GM20431 (cell line): ENCODE measurements around the gene MSRB3.
"Not testable (repeated sequence)": the region's sequence is repeated elsewhere in the genome, so short reads cannot be mapped to it uniquely, and the experiment has no call there.

Experiments used
- in situ Hi-C: fragments of 300-500 bp; cut with MseI, MboI; formaldehyde crosslinking; loops from one replicate; pipeline ENCODE4 v1.15.0; 2020; ENCODE audit warnings: low sequenced_read_pairs; ENCODE audit not compliant: unreplicated experiment

MSRB3 gene

DNA sequence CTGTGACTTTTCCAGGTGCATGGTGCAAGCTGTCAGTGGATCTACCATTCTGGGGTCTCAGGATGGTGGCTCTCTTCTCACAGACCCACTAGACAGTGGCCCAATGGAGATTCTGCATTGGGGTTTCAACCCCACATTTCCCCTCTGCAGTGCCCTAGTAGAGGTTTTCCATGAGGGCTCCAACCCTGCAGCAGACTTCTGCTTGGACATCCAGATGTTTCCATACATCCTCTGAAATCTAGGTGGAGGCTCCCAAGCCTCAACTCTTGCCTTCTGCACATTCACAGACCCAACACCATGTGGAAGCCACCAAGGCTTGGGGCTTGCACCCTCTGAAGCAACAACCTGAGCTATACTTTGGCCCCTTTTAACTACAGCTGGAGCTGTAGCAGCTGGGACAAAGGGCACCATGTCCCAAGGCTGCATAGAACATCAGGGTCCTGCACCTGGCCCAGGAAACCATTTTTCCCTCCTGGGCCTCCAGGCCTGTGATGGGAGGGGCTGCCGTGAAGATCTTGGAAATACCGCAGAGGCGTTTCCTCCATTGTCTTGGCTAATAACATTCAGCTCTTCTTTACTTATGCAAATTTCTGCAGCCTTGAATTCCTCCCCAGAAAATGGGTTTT, 205.5 kb downstream of the MSRB3 start:
- in situ Hi-C loops, result not testable (repeated sequence)

DNA sequence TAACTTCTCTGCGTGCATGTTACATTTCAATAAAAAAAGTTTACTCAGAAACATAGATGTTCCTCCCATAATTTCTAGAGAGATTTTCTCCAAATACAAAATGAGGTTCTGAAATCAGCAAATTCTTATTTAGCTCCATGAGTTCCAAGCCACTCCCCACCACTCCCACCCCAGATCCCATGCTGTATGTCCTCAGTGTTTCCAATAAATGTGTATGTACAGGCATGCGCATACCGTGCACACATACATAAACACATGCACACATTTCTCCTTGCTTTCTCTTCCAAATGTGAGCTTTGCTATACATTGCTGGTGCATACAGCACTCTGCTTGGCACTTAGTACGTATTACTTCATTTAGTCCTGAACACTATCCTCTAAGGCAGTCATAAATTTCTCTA, 209.7 kb downstream of the MSRB3 start:
- in situ Hi-C loops, result no loop called here

DNA sequence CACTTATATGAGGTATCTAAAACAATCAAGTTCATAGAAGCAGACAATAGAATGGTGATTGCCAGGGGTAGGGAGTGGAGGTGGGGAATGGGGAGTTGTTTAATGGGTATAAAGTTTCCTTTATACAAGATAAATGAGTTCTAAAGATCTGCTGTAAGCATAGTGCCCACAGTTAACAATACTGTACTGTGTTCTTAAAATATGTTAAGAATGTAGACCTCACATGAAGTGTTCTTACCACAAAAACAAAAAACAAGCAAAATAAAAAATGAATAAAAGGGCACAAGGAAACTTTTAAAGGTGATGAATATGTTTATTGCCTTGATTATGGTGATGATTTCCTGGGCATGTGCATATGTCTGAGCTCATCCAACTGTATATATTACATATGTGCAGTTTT, 211.8 kb downstream of the MSRB3 start:
- in situ Hi-C loops, result no loop called here

DNA sequence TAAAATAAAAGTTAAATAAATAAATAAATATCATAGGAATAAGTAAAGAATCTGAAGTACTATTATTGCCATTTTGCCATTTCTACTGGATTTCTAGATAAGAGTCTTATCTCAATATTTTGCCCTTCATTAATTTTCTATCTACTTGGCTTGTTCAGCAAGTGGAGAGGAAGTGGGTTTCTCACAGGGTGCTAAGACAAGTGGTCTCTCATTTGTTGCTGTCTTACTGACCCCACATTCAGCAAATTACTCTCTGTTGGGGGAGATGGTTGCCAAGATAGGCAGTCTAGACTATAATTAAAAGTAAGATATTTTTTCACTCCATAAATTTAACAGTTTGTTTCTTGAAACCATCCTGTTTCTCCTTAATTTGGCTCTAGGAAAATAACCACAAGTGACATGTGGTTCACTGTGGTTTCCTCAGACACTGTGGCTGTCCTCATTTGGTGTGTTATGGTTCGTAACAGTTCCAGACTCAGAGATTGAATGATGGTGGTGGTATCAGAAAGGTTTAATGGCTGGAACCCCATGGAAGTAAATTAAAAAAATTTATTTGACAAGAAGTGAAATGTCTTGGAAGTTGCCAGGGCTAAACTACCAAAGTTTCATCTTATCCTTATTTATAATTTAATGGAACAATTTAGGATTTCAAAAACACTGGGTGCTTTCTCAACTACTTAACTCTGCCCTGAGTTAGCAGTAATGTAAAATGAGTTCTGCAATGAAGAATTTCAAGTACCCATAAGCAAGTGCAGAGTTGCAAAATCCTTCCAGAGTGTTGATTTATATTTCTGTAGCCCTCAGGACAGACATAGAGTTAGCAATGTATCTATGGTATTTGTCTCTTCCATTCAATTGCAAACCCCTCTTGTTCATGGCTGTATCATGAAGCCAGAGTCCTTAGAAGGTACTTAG, 214.8 kb downstream of the MSRB3 start:
- in situ Hi-C loops, result no loop called here

DNA sequence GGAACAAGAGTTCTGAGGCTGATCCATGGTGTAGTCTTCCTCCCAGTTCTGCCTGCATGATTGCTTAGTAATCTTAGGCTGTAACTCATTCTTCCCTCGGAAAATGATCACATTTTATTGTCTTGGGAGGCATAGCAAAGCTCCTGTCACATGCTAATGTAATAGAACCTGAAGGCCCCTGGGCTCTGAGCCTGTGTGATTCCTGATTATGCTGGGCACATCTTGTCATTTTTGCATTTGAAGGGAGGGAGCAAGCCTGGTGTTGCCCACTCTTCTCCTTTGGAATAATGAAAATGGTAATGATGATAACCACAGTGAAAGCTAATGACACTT, 215.4 kb downstream of the MSRB3 start:
- in situ Hi-C loops, result no loop called here

DNA sequence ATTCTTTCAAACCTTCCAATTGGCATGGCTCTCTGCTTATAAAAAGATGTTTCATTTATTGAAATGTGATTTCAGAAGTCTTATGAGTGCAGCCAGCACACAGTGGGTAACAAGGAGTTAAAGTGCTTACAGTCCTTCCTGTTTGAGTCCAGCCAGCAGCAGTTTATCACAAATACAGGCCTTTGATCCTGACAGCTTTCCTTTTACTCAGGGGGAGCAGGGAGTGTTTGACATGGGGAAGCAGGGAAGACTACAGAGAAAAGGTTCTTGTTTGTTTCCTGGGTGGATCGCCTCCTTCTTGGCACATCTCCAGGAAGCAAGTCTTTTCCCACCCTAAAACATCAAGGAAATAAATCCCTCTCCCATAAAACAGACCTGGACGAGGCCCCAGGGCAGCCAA, 216.1 kb downstream of the MSRB3 start:
- in situ Hi-C loops, result no loop called here

DNA sequence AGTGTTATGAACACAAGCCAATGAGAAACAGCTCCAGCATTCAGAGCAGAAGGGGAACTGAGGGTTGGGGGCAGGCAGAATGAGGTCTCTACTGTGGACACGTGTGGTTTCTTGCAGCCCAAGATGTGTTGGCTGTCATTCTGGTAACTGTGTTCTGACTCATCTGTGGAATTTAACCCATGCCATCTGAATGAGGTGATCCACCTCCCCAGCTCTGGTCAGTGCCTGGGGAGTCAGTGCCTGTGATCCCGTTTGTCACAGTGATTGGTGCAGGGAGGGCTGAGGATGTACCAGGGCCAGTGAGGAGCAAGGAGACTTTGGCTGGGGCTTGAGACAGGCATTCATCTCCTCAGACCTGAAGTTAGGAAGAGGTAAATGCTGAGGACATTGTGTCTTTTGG, 216.8 kb downstream of the MSRB3 start:
- in situ Hi-C loops, result no loop called here

DNA sequence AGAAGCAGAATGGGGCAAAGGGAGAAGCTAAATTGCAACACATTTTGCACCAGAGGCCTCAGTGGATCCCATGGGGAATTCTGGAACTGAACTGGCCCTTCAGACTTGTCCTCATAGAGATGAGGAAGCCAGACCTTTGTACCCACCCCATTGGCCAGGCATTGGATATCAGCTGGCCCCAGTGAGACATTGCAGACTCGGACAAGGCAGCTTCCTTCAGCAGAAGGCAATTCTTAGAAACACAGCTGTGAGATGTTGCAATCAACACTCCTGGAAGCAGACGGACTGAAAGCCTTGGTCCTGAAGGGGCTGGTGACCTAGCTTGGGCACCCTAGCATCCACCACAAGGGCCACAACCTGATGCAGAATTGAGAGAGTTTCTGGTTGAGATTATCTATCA, 218.1 kb downstream of the MSRB3 start:
- in situ Hi-C loops, result no loop called here

DNA sequence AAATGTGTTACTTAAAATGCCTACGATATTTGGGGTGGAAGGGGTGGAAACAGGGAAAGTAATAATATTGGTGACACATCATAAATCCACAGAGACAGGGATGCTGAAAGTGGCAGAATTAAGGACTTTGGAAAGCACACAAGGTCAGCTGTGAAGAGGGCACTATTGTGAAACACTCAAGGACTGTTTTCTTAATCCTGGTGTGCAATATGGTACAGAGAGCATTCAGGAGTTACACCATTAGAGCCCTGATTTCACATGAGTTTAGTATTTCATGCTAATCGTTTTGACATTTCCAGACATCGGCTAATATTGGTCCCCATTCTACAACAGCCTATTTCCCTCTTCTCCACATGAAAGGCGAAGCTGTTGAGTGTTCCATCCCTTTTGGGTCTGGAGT, 219.2 kb downstream of the MSRB3 start:
- in situ Hi-C loops, result no loop called here

DNA sequence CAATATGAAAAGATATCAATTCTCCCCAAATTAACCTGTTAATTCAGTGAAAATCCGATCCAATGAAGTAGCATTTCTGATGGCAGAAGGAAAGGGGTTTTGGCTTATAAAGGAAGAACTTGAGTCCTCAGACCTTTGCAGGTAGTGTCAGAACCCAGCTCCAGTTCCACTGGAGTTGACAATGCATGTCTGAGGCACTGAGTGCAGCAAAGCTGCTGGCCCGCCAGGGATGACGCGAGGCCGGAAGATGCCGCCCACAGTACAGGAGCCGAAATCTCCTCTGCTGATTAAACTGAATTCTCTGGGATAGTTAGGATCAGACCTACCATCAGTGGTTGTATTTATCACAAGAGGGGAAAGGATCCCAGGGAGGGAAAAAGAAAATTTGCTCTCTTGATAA, 220.7 kb downstream of the MSRB3 start:
- in situ Hi-C loops, result no loop called here

DNA sequence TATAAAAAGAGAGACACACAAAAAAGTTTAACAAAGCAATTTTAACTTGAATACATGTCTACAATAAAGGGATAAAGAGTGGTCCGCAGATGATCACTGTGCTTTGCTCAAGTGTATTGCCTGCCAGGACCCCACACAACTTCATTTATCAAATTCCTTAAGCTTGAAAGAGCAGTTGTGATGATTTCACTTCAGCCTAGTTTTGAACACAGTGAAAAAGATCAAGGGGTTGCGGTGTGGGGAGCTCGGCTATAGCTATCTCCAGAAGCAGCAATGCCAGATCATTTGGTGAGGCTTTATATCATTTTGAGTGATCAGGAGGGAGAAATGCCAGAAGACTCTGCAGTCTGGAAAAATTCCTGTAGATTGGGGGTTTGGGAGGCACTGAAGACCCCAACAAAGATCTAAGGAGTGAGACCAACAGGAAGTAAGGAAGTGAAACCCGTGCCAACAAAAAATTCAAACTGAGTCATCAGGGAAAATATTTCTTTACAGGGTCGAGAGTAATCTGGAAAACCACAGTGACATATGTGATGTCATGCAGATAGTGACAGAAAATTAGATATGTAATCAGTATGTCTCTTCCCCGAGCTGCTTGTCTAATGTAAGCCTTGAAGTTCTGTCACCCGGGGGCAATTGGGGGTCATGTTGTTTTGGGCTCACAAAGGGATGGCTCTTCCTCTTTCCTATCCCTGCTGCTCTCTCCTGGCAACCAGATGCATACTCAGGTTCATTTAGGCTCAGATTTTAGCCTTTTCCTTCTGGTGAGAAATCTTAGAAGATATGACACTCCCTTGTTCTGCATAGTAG, 221.8 kb downstream of the MSRB3 start:
- in situ Hi-C loops, result no loop called here

DNA sequence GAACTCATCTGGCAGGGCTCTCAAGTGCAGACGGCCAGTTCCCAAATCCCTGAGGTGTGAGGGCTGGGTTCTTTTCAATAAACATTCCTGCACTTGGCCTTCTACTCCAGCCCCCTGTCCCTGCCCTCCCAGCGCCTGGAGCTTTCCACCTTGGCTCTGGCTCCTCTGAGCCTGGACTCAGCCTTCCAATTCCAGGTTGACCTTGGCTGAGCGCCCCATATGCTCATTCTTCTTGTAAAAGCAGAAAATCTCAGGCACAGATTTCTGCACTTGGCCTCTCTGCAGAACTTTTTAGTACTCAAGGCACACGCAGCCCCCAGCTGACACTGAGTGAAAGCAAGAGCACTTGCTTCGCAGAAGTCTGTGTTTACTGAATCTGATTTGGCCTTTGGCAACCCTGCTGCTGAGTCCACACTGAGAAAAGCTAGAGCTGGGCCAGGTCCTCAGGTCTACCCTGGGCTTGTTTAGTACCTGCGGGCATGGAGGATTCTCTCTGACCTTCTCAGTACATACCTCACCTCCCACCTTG, 222.7 kb downstream of the MSRB3 start:
- in situ Hi-C loops, result no loop called here

DNA sequence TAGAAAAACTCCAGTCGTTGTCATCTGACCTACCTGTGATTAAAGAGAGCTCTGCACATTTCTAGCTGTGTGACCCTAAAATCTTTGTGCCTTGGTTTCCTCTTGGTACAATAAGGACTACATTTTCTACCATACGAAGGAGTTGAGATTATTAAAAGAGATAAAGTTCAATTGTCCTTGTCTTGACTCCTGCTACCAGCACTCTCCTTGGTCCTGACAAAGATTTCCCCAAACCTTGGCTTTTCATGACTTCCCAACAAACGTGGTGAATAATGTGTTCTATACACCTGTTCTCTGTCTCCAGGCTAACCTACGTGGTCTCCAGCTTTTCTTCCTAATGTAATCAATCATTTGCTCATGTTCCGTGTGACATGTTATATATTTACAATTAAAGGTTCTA, 223.5 kb downstream of the MSRB3 start:
- in situ Hi-C loops, result no loop called here

DNA sequence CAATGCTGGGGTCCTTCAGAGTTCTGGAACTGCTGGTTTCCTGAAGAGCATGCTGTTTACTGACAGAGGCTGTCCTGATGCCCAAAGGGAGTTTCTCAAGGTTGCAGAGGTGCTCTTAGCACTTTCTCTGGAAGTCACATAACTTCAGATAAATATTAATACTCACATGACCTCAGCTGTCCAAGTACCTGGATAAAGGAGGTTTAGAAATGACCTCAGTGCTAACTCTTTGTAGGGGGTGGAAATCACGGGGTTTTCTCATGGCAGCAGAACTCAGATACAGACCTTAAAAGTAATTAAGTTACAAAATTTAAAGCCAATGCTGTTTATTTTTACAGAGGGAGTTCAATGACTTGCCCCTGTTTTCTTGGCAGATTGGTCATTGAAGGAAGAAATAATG, 225.9 kb downstream of the MSRB3 start:
- in situ Hi-C loops, result no loop called here

DNA sequence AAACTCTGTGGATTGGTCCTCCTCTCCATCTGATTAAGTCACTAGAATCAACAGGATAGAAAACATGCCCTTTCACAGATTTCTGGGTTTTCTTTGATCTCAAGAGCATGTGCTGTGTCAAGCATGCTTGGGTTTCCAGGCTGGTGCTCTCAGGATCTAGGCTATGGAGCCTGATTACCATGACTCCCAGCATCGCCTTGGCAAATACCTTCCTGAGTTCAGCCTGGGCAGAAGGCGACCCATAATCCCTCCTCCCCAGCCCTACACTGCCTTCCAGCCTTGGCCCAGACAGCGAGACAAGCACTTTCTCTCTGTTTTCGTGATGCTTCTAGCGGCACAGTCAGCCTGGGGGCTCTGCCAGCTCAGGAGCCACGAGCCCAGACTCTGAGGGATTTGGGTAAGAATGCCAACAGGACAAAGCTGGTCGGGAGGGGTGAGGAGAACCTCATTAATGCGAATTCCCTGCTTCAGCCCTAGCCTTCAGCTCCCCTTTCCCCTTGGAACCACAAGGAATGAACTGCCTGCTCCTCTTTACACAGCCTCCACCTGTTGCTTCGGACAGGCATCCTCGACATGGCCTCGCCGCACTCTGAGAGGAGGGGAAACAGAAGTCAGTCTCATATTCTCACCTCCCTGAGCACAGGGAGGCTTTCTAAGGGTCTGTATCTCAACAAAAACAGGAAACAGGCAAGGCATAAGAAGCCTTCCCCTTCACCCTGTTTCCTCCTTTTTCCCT, 227.1 kb downstream of the MSRB3 start:
- in situ Hi-C loops, result no loop called here

DNA sequence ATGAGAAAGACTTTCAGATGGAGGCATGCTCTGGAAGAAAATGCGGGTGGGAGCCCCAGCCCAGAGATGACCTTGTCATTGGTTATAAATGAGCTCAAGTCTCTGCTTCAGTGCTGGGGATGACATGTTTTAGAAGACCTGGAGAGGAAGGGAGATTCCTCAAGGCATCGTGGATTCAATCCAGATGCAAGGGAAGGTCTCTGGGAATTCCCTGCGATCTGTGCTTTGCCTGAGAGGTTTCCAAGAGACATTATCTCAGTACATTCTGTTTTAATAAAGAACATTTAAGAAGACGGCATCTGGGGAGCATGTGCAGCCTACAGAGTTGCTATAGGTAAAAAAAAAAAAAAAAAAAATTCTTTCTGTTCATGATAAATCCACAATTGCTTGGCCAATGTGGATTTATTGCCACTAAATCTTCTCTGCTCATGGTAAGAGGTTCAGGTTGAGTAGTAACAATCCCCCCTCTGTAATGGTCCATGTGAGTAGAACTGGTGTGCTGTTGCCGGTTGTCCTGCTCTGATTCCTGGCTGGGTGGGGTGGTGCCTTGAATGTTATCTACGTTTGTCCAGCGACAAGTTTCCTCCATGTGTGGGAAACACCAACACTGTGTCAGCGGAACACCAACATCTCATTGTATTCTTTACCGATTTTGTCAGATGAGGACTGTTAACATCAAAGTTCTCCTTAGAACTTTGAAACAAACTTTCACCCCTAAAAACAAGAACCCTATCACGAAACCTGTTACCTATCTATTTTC, 230.0 kb downstream of the MSRB3 start:
- in situ Hi-C loops, result no loop called here

DNA sequence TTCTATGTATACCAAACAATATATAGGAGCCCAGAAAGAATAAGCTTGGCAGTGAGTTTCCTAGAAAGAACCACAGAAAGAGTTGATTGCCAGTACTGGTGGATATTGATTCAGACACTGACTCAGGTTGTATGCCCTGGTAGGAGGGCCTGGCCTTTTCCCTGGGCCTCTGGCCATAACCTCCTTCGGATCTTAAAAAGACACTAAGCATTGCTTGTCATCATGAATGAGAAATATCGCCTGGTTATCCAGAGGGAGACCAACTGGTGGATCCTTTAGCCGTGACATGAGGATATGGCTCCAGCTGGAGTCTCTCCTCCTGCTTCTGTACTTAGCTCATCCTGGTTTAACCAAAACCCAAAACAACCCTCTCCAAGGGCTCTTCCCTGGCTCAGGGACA, 231.5 kb downstream of the MSRB3 start:
- in situ Hi-C loops, result no loop called here

DNA sequence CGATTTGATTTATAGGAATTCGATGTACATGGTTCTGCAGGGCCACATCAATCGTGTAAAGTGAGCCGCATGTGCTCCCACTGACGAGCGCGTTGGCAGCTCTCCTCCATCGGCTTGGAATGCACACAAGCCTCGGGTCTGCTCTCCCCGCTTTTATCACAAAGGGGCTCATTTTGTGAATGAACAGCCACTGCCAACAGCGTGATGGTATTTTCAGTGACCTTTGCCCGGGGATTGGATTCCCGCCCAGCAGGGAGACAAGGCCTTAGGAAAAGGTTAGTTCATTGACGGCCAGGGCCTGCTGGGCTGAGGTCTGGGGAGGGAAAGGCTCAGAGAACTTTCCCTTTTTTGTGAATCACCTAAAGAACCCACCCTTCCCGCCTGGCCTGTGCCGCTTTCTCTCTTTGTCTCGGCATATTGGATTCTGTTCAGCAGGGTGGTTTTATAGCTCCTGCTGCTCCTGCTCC, 232.1 kb downstream of the MSRB3 start:
- in situ Hi-C loops, result no loop called here

DNA sequence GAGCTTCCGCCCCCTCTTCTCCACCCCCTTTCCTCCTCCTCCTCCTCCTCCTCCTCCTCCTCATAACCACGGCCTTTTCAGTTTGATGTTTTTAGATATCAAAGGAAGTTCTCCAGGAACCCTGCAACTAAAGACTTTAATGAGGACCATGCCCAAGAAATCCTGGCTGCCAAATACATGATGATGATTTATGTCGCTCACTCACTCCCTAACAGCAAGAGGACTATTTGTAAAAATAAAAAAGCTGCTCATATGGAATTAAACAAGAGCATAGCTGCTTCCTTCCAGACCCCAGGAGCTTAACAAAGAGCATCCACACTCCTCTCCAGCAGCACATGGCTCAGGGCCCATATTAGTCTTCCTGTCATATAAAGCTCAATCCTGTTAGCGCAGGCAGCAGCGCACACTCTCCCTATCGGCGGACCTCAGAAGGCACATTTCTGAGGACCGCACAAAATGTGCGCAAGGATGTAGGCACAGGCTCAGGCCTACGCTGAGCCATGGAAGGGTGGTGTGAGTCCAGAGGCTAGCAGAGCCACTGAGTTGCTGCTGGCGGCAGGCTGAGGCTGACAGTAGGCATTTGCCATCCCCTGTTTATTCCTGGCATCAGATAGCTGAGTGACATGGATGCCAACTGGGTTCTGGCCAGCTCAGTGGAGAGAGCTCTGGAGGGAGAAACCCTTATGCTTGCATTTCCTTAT, 232.8 kb downstream of the MSRB3 start:
- in situ Hi-C loops, result no loop called here
